Effector memory CD4-positive, alpha-beta T cell (primary cell): ENCODE data around the gene ABR.
"Not testable (repeated sequence)": the region's sequence is repeated elsewhere in the genome, so short reads cannot be mapped to it uniquely, and the experiment has no call there.

Experiments
- DNase-seq, 3 donors: peaks; one replicate each; pipeline ENCODE4 v3.0.0-alpha.2; 2020
- H3K27ac ChIP-seq: 2 replicates; pipeline ENCODE4 v1.7.0; 2013; ENCODE audit warnings: mild to moderate bottlenecking, low read length, moderate library complexity; ENCODE audit not compliant: insufficient read depth, poor library complexity, severe bottlenecking
- H3K27me3 ChIP-seq: replicated peaks from 2 replicates; pipeline ENCODE4 v1.7.0; 2013; ENCODE audit warnings: mild to moderate bottlenecking, low read length; ENCODE audit not compliant: insufficient read depth, control insufficient read depth, poor library complexity, severe bottlenecking
- H3K36me3 ChIP-seq: 2 replicates; pipeline ENCODE4 v1.7.0; 2013; ENCODE audit warnings: mild to moderate bottlenecking, low read length, moderate library complexity; ENCODE audit not compliant: control insufficient read depth, insufficient read depth
- H3K4me1 ChIP-seq: 2 replicates; pipeline ENCODE4 v1.7.0; 2013; ENCODE audit warnings: low read length, mild to moderate bottlenecking; ENCODE audit not compliant: control insufficient read depth, insufficient read depth, poor library complexity, severe bottlenecking
- H3K4me3 ChIP-seq: 2 replicates; pipeline ENCODE4 v1.7.0; 2013; ENCODE audit warnings: low read length, low read depth, mild to moderate bottlenecking; ENCODE audit not compliant: insufficient read depth, poor library complexity, severe bottlenecking
- H3K9me3 ChIP-seq: 2 replicates; pipeline ENCODE4 v1.7.0; 2013; ENCODE audit warnings: mild to moderate bottlenecking, low read length, moderate library complexity; ENCODE audit not compliant: control insufficient read depth

Gene ABR

GRCh38 chr17:1050246-1050995 lies 129.4 kb downstream of the ABR start:
- no peak overlapping the region for H3K27ac ChIP-seq
- no peaks in the 10 kb centered on the region for H3K4me1 ChIP-seq
- no peaks in the 10 kb centered on the region for H3K27me3 ChIP-seq
- H3K4me3 ChIP-seq = no peak overlapping the region
- peaks cover 26% of the 10 kb centered on the region for H3K36me3 ChIP-seq
- no peaks in the 10 kb centered on the region for H3K9me3 ChIP-seq
- DNase-seq = no peak

GRCh38 chr17:1049446-1050225 lies 130.1 kb downstream of the ABR start:
- H3K27me3 ChIP-seq = no peaks in the 10 kb centered on the region
- no peaks in the 10 kb centered on the region for H3K9me3 ChIP-seq
- H3K27ac ChIP-seq = no peak overlapping the region
- no peak overlapping the region for H3K4me3 ChIP-seq
- peaks cover 26% of the 10 kb centered on the region for H3K36me3 ChIP-seq
- no peaks in the 10 kb centered on the region for H3K4me1 ChIP-seq
- DNase-seq = no peak

GRCh38 chr17:1048516-1049115 lies 131.2 kb downstream of the ABR start:
- not testable (repeated sequence) for H3K9me3 ChIP-seq, H3K4me3 ChIP-seq, DNase-seq, H3K4me1 ChIP-seq, H3K27me3 ChIP-seq, H3K27ac ChIP-seq
- H3K36me3 ChIP-seq = peaks cover 18% of the 10 kb centered on the region

DNA sequence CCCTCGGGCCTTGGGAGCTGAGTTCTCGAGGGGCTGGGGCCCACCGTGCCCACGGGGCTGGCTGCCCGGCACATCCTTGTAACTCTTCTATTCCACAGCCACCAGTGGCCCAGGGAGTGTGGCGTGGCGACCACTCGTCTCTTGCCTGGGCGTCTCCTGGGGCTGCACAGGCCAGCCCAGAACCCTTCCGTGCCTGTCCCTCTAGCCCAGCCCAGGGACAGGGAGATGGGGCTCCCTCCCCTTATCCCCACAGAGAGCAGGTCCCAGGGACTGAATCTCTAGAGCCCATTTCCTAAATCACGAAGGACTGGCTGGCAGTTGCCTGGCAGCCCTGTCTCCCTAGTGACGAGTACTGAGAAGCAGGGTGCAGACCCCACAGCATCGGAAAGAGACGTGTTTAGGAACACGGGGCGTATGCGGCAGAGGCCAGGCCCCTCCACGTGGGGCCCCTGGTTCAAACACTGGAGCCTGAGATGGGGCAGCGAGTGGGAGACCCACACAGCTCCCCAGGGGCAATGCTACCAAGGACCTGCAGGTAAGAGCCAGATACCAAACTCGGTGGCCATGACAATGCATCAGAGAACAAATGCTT lies 131.8 kb downstream of the ABR start:
- H3K4me3 ChIP-seq = no peak overlapping the region
- no peaks in the 10 kb centered on the region for H3K9me3 ChIP-seq
- no peak overlapping the region for H3K27ac ChIP-seq
- no peak for DNase-seq
- no peaks in the 10 kb centered on the region for H3K4me1 ChIP-seq
- H3K27me3 ChIP-seq = no peaks in the 10 kb centered on the region
- peaks cover 16% of the 10 kb centered on the region for H3K36me3 ChIP-seq

GRCh38 chr17:1047177-1047878 lies 132.5 kb downstream of the ABR start:
- Histone ChIP-seq H3K36me3 (peaks cover 16% of the 10 kb centered on the region), H3K27me3 (no peaks in the 10 kb centered on the region), H3K9me3 (no peaks in the 10 kb centered on the region), H3K27ac (no peak overlapping the region), H3K4me1 (no peaks in the 10 kb centered on the region), H3K4me3 (no peak overlapping the region)
- no peak for DNase-seq

GRCh38 chr17:1045456-1045855 lies 134.3 kb downstream of the ABR start:
- Histone ChIP-seq H3K36me3 (peaks cover 26% of the 10 kb centered on the region), H3K9me3 (no peaks in the 10 kb centered on the region), H3K4me3 (no peak overlapping the region), H3K27ac (no peak overlapping the region), H3K27me3 (no peaks in the 10 kb centered on the region), H3K4me1 (no peaks in the 10 kb centered on the region)
- DNase-seq = no peak

DNA sequence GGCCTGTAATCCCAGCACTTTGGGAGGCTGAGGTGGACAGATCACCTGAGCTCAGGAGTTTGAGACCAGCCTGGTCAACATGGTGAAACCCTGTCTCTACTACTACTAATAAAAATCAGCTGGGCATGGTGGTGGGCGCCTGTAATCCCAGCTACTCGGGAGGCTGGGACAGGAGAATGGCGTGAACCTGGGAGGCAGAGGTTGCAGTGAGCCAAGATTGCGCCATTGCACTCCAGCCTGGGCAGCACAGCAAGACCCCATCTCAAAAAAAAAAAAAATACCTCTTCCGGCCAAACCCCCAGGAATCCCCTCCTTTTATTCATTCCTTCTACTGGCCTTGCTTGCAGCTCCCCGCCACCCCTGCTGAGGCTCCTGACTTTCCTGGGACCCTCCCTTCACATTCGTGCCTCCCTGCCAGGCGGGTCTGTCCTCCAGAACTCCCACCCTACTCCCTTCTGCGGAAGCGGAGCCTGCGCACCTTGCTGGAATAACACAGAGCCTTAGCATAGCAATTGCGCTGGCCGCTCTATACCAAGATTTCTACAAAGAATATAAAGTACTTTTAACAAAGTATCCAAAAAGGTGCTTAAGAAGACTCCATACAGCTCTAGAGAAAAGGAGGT lies 135.3 kb downstream of the ABR start:
- H3K4me3 ChIP-seq, H3K9me3 ChIP-seq, DNase-seq, H3K4me1 ChIP-seq, H3K27me3 ChIP-seq, H3K27ac ChIP-seq: not testable (repeated sequence)
- H3K36me3 ChIP-seq = peaks cover 17% of the 10 kb centered on the region

GRCh38 chr17:1043601-1044251 lies 136.1 kb downstream of the ABR start:
- no peak for DNase-seq
- Histone ChIP-seq H3K27me3 (no peaks in the 10 kb centered on the region), H3K36me3 (peaks cover 16% of the 10 kb centered on the region), H3K9me3 (no peaks in the 10 kb centered on the region), H3K4me3 (no peak overlapping the region), H3K4me1 (no peaks in the 10 kb centered on the region), H3K27ac (no peak overlapping the region)

DNA sequence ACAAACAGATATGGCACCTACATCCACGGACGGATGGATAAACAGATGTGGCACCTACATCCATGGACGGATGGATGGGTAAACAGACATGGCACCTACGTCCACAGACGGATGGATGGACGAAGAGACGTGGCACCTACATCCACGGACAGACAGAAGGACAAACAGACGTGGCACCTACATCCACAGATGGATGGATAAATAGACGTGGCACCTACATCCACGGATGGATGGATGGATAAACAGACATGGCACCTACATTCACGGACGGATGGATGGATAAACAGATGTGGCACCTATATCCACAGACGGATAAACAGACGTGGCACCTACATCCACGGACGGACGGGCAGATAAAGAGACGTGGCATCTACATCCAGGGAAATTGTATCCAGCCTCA lies 137.3 kb downstream of the ABR start:
- no peak for DNase-seq
- Histone ChIP-seq H3K36me3 (peaks cover 18% of the 10 kb centered on the region), H3K4me1 (no peaks in the 10 kb centered on the region), H3K9me3 (no peaks in the 10 kb centered on the region), H3K4me3 (no peak overlapping the region), H3K27ac (no peak overlapping the region), H3K27me3 (no peaks in the 10 kb centered on the region)
